ENCODE results near the gene OSBP. TPM values are rescaled to one million over a fixed set of nuclear protein-coding genes. Genes with fewer than 3 reads are reported as not detected.

OSBP gene
- total and polyA plus RNA-seq, 7 experiments from 2014 or later: 21.0 to 57.6 (median 48.6) TPM

- peaks cover 0 to 31% (median 0%) of the 10 kb centered on the region in 5 donors for H3K27me3 Mint-ChIP-seq
- H3K4me3 Mint-ChIP-seq: peak overlapping the region in 8 of 10 donors; percentile 28 to 91 (median 56)
- H3K4me1 Mint-ChIP-seq: peaks cover 32 to 64% (median 59%) of the 10 kb centered on the region in 7 donors
Observed at GRCh38 chr11:59558270-59558643, 57.3 kb downstream of the OSBP start.

GRCh38 chr11:59556917-59557348 lies 58.6 kb downstream of the OSBP start:
- Mint-ChIP-seq H3K36me3 (peaks cover 0 to 5% (median 0%) of the 10 kb centered on the region in 5 donors), H3K9me3 (peaks cover 0 to 11% (median 0%) of the 10 kb centered on the region in 11 donors), H3K27ac (peak overlapping the region; percentile 8 to 86 (median 80)), H3K4me3 (peak overlapping the region; percentile 54 to 91 (median 76)), H3K4me1 (peaks cover 32 to 63% (median 58%) of the 10 kb centered on the region in 7 donors), H3K27me3 (peaks cover 0 to 35% (median 0%) of the 10 kb centered on the region in 5 donors)
- peak overlapping the region; percentile 29 for H3K4me3 ChIP-seq (ENCODE audit: low read length)
- DNase-seq: peak in 1 of 9 donors; percentile 13
- ChIA-PET CTCF (interaction anchor here (0.7 kb wide), 1 partner anchor 13 kb away, joined by 4 read pairs; no protein-coding TSS in a partner anchor), POLR2A (interaction anchor here (0.6 to 2.9 kb wide), 4 partner anchors 10 to 1349 kb away, joined by 3 to 20 read pairs (median 9); partner anchors contain the start of genes OSBP, PATL1 and PRPF19)
- intact Hi-C loops (cut with micrococcal nuclease): loop anchor here in 1 of 2 donors (1.0 to 10.0 kb wide), 2 partner anchors 9 to 382 kb away; partner anchors contain the start of gene DTX4
- no peaks in the 10 kb centered on the region for H3K27me3 ChIP-seq (ENCODE audit: control insufficient read depth in 2 of 2, insufficient read depth in 2 of 2, low read length in 2 of 2)
- no peak for ATAC-seq
- no peak overlapping the region for H3K27ac ChIP-seq (ENCODE audit: low read depth, low read length)
- no peaks in the 10 kb centered on the region for H3K9me3 ChIP-seq (ENCODE audit: control insufficient read depth in 2 of 3, low read length in 3 of 3)
- peaks cover 0 to 4% (median 0%) of the 10 kb centered on the region in 3 experiments for H3K36me3 ChIP-seq (ENCODE audit: control insufficient read depth in 2 of 3, insufficient read depth in 3 of 3, low read length in 3 of 3)
- H3K4me1 ChIP-seq (ENCODE audit: control insufficient read depth in 2 of 2, insufficient read depth in 2 of 2, low read length in 2 of 2): peaks cover 26 to 29% of the 10 kb centered on the region in 2 donors

More at GRCh38 chr11:59558270-59558643, 57.3 kb downstream of the OSBP start:
- Mint-ChIP-seq H3K36me3 (peaks cover 0 to 5% (median 0%) of the 10 kb centered on the region in 5 donors), H3K9me3 (peaks cover 0 to 11% (median 0%) of the 10 kb centered on the region in 11 donors), H3K27ac (peak overlapping the region in 5 of 9 donors; percentile 20 to 87 (median 56))
- ChIA-PET CTCF (no interaction called here), POLR2A (interaction anchor here (1.1 to 3.5 kb wide), 5 partner anchors 8 to 111 kb away, joined by 3 to 32 read pairs (median 3); partner anchors contain the start of genes OSBP and PATL1)
- ATAC-seq (no peak), DNase-seq (no peak)
- no peak overlapping the region for H3K27ac ChIP-seq (ENCODE audit: low read depth, low read length)
- no peak overlapping the region for H3K4me3 ChIP-seq (ENCODE audit: low read length)
- no peaks in the 10 kb centered on the region for H3K9me3 ChIP-seq (ENCODE audit: control insufficient read depth in 2 of 3, low read length in 3 of 3)
- peaks cover 0 to 4% (median 0%) of the 10 kb centered on the region in 3 experiments for H3K36me3 ChIP-seq (ENCODE audit: control insufficient read depth in 2 of 3, insufficient read depth in 3 of 3, low read length in 3 of 3)
- peaks cover 26 to 29% of the 10 kb centered on the region in 2 donors for H3K4me1 ChIP-seq (ENCODE audit: control insufficient read depth in 2 of 2, insufficient read depth in 2 of 2, low read length in 2 of 2)
- intact Hi-C loops (cut with micrococcal nuclease): loop anchor here in 1 of 2 donors (10.0 kb wide), 1 partner anchor 383 kb away; the partner anchor contains the start of gene DTX4
- no peaks in the 10 kb centered on the region for H3K27me3 ChIP-seq (ENCODE audit: control insufficient read depth in 2 of 2, insufficient read depth in 2 of 2, low read length in 2 of 2)

GRCh38 chr11:59556115-59556916 lies 59.3 kb downstream of the OSBP start:
- H3K27me3 Mint-ChIP-seq: peaks cover 0 to 37% (median 0%) of the 10 kb centered on the region in 5 donors
- Histone ChIP-seq H3K4me3 (ENCODE audit: low read length) (peak overlapping the region; percentile 39), H3K27ac (ENCODE audit: low read depth, low read length) (no peak overlapping the region), H3K4me1 (ENCODE audit: control insufficient read depth in 2 of 2, insufficient read depth in 2 of 2, low read length in 2 of 2) (peaks cover 26% of the 10 kb centered on the region in 2 donors), H3K9me3 (ENCODE audit: control insufficient read depth in 2 of 3, low read length in 3 of 3) (no peaks in the 10 kb centered on the region), H3K36me3 (ENCODE audit: control insufficient read depth in 2 of 3, insufficient read depth in 3 of 3, low read length in 3 of 3) (peaks cover 0 to 4% (median 0%) of the 10 kb centered on the region in 3 experiments), H3K27me3 (ENCODE audit: control insufficient read depth in 2 of 2, insufficient read depth in 2 of 2, low read length in 2 of 2) (no peaks in the 10 kb centered on the region)
- peak overlapping the region; percentile 24 to 87 (median 82) for H3K27ac Mint-ChIP-seq
- H3K4me1 Mint-ChIP-seq: peaks cover 30 to 64% (median 60%) of the 10 kb centered on the region in 7 donors
- DNase-seq: peak in 8 of 9 donors; percentile 40 to 78 (median 56)
- peaks cover 0 to 5% (median 0%) of the 10 kb centered on the region in 5 donors for H3K36me3 Mint-ChIP-seq
- intact Hi-C loops (cut with micrococcal nuclease): loop anchor here in 1 of 2 donors (10.0 kb wide), 1 partner anchor 382 kb away; the partner anchor contains the start of gene DTX4
- H3K4me3 Mint-ChIP-seq: peak overlapping the region; percentile 54 to 91 (median 76)
- peaks cover 0 to 11% (median 0%) of the 10 kb centered on the region in 11 donors for H3K9me3 Mint-ChIP-seq
- ATAC-seq: no peak
- POLR2A ChIA-PET: interaction anchor here (1.7 to 2.9 kb wide), 4 partner anchors 11 to 113 kb away, joined by 3 to 20 read pairs (median 10); partner anchors contain the start of genes OSBP and PATL1
- CTCF ChIA-PET: interaction anchor here (1.1 kb wide), 1 partner anchor 10 kb away, joined by 4 read pairs; no protein-coding TSS in a partner anchor

- Histone ChIP-seq H3K36me3 (ENCODE audit: control insufficient read depth in 2 of 3, insufficient read depth in 3 of 3, low read length in 3 of 3) (peaks cover 0 to 4% (median 0%) of the 10 kb centered on the region in 3 experiments), H3K9me3 (ENCODE audit: control insufficient read depth in 2 of 3, low read length in 3 of 3) (no peaks in the 10 kb centered on the region), H3K4me1 (ENCODE audit: control insufficient read depth in 2 of 2, insufficient read depth in 2 of 2, low read length in 2 of 2) (peaks cover 21 to 22% of the 10 kb centered on the region in 2 donors), H3K4me3 (ENCODE audit: low read length) (peak overlapping the region; percentile 39), H3K27me3 (ENCODE audit: control insufficient read depth in 2 of 2, insufficient read depth in 2 of 2, low read length in 2 of 2) (no peaks in the 10 kb centered on the region), H3K27ac (ENCODE audit: low read depth, low read length) (no peak overlapping the region)
- CTCF ChIA-PET: interaction anchor here (1.1 kb wide), 1 partner anchor 10 kb away, joined by 4 read pairs; no protein-coding TSS in a partner anchor
- POLR2A ChIA-PET: interaction anchor here (1.7 to 2.9 kb wide), 3 partner anchors 11 to 60 kb away, joined by 5 to 20 read pairs (median 15); partner anchors contain the start of gene OSBP
- peaks cover 0 to 11% (median 0%) of the 10 kb centered on the region in 5 donors for H3K36me3 Mint-ChIP-seq
- H3K4me1 Mint-ChIP-seq: peaks cover 26 to 64% (median 58%) of the 10 kb centered on the region in 7 donors
- intact Hi-C loops (cut with micrococcal nuclease): loop anchor here in 1 of 2 donors (10.0 kb wide), 1 partner anchor 381 kb away; the partner anchor contains the start of gene DTX4
- H3K27ac Mint-ChIP-seq: peak overlapping the region; percentile 24 to 87 (median 78)
- DNase-seq: no peak
- H3K9me3 Mint-ChIP-seq: peaks cover 0 to 16% (median 0%) of the 10 kb centered on the region in 11 donors
- peak overlapping the region; percentile 63 to 91 (median 76) for H3K4me3 Mint-ChIP-seq
- peaks cover 0 to 44% (median 3%) of the 10 kb centered on the region in 5 donors for H3K27me3 Mint-ChIP-seq
- ATAC-seq: no peak
Observed at GRCh38 chr11:59555601-59556114, 59.9 kb downstream of the OSBP start.

GRCh38 chr11:59553323-59553722 lies 62.3 kb downstream of the OSBP start:
- ChIA-PET POLR2A (interaction anchor here (0.6 kb wide), 1 partner anchor 9 kb away, joined by 5 read pairs; no protein-coding TSS in a partner anchor), CTCF (no interaction called here)
- H3K4me3 ChIP-seq (ENCODE audit: low read length): no peak overlapping the region
- H3K4me3 Mint-ChIP-seq: no peak overlapping the region
- H3K4me1 ChIP-seq (ENCODE audit: control insufficient read depth in 2 of 2, insufficient read depth in 2 of 2, low read length in 2 of 2): peaks cover 16 to 19% of the 10 kb centered on the region in 2 donors
- H3K9me3 Mint-ChIP-seq: peaks cover 0 to 15% (median 0%) of the 10 kb centered on the region in 11 donors
- no peak overlapping the region for H3K27ac ChIP-seq (ENCODE audit: low read depth, low read length)
- peak overlapping the region in 1 of 9 donors; percentile 16 for H3K27ac Mint-ChIP-seq
- ATAC-seq (no peak), DNase-seq (no peak)
- H3K27me3 ChIP-seq (ENCODE audit: control insufficient read depth in 2 of 2, insufficient read depth in 2 of 2, low read length in 2 of 2): no peaks in the 10 kb centered on the region
- H3K4me1 Mint-ChIP-seq: peaks cover 14 to 63% (median 54%) of the 10 kb centered on the region in 7 donors
- peaks cover 0 to 41% (median 4%) of the 10 kb centered on the region in 5 donors for H3K27me3 Mint-ChIP-seq
- intact Hi-C loops (cut with micrococcal nuclease): loop anchor here in 1 of 2 donors (10.0 kb wide), 1 partner anchor 379 kb away; the partner anchor contains the start of gene DTX4
- no peaks in the 10 kb centered on the region for H3K36me3 ChIP-seq (ENCODE audit: control insufficient read depth in 2 of 3, insufficient read depth in 3 of 3, low read length in 3 of 3)
- peaks cover 0 to 9% (median 0%) of the 10 kb centered on the region in 5 donors for H3K36me3 Mint-ChIP-seq
- no peaks in the 10 kb centered on the region for H3K9me3 ChIP-seq (ENCODE audit: control insufficient read depth in 2 of 3, low read length in 3 of 3)
